ENCODE data around the gene DDX20.
"Not testable (repeated sequence)": the region's sequence is repeated elsewhere in the genome, so short reads cannot be mapped to it uniquely, and the experiment has no call there.

DNA sequence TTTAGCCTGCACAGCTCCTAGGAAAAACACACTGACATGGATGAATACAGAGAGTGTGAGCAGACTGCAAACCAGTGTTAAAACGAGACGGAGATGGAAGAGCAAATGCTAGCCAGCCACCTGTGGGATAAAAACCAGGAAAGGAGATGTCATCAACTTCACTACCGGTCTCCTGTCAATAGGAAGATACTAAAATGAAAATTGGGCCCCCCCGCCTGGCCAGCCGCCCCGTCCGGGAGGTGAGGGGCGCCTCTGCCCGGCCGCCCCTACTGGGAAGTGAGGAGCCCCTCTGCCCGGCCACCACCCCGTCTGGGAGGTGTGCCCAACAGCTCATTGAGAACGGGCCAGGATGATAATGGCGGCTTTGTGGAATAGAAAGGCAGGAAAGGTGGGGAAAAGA, 44.0 kb downstream of the DDX20 start:
- not testable (repeated sequence) for TF ChIP-seq POLR2A (IDR thresholded peaks at IDR 0.05; ENCODE audit: low read depth)
- TF ChIP-seq, protein P1, sequence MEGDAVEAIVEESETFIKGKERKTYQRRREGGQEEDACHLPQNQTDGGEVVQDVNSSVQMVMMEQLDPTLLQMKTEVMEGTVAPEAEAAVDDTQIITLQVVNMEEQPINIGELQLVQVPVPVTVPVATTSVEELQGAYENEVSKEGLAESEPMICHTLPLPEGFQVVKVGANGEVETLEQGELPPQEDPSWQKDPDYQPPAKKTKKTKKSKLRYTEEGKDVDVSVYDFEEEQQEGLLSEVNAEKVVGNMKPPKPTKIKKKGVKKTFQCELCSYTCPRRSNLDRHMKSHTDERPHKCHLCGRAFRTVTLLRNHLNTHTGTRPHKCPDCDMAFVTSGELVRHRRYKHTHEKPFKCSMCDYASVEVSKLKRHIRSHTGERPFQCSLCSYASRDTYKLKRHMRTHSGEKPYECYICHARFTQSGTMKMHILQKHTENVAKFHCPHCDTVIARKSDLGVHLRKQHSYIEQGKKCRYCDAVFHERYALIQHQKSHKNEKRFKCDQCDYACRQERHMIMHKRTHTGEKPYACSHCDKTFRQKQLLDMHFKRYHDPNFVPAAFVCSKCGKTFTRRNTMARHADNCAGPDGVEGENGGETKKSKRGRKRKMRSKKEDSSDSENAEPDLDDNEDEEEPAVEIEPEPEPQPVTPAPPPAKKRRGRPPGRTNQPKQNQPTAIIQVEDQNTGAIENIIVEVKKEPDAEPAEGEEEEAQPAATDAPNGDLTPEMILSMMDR (IDR thresholded peaks at IDR 0.05), result not testable (repeated sequence)
